Omental fat pad (tissue), 4 donors: Measurements from ENCODE around the gene CNNM2. TPM values are rescaled to one million over a fixed set of nuclear protein-coding genes. Genes with fewer than 3 reads are reported as not detected.

Experiments
- ATAC-seq: fragments of 150-250 bp; one replicate; pipeline ENCODE4 v1.9.1; 2016; ENCODE audit warnings: mild to moderate bottlenecking, moderate library complexity; ENCODE audit not compliant: low FRiP score
- DNase-seq: peaks from one replicate; pipeline ENCODE4 v3.0.0-alpha.2; 2019; ENCODE audit warnings: low spot score
- CTCF ChIP-seq, 3 donors: fragments of 450-650 bp; IDR thresholded peaks; one replicate each; pipeline ENCODE4 v1.5.1; 2016 to 2017; ENCODE audit warnings: antibody characterized with exemption in 3 of 3, mild to moderate bottlenecking in 3 of 3, moderate library complexity in 2 of 3
- total RNA-seq, 4 donors: library from RNA; depleted of rRNA; stranded (reverse); fragments of >200 nt; gene quantifications; one replicate each; pipeline ENCODE4 v1.1.0, GENCODE V29; 2016

CNNM2 gene
- total RNA-seq, 4 donors from 2014 or later: 2.3 to 9.8 (median 3.2) TPM

- ATAC-seq (no peak), DNase-seq (no peak)
- TF ChIP-seq CTCF (IDR thresholded peaks at IDR 0.05): no peak
Observed at GRCh38 chr10:103045961-103046360, 127.9 kb downstream of the CNNM2 start.

- no peak for DNase-seq
- ATAC-seq: no peak
- TF ChIP-seq CTCF (IDR thresholded peaks at IDR 0.05): no peak
Observed at GRCh38 chr10:103047381-103047780, 129.3 kb downstream of the CNNM2 start.

- no peak for DNase-seq
- no peak for ATAC-seq
- TF ChIP-seq CTCF (IDR thresholded peaks at IDR 0.05): no peak
Observed at GRCh38 chr10:103049237-103049636, 131.1 kb downstream of the CNNM2 start.

- DNase-seq (no peak), ATAC-seq (peak; percentile 95)
Observed at GRCh38 chr10:103053659-103054581, 135.8 kb downstream of the CNNM2 start.

GRCh38 chr10:103054621-103055020 is 136.5 kb downstream of the CNNM2 start:
- no peak for ATAC-seq

More at GRCh38 chr10:103053659-103054581, 135.8 kb downstream of the CNNM2 start:
- TF ChIP-seq CTCF (IDR thresholded peaks at IDR 0.05): no peak

GRCh38 chr10:103055105-103055504 is 137.0 kb downstream of the CNNM2 start:
- DNase-seq: no peak
- no peak for ATAC-seq
- no peak for TF ChIP-seq CTCF (IDR thresholded peaks at IDR 0.05)

More at GRCh38 chr10:103054621-103055020, 136.5 kb downstream of the CNNM2 start:
- no peak for TF ChIP-seq CTCF (IDR thresholded peaks at IDR 0.05)
- no peak for DNase-seq

GRCh38 chr10:103058034-103058433 is 139.9 kb downstream of the CNNM2 start:
- no peak for TF ChIP-seq CTCF (IDR thresholded peaks at IDR 0.05)
- ATAC-seq (no peak), DNase-seq (no peak)
